GM18868 (cell line): ENCODE measurements around the gene SYT15.
"Not testable (repeated sequence)": the region's sequence is repeated elsewhere in the genome, so short reads cannot be mapped to it uniquely, and the experiment has no call there.

Experiments used
- ATAC-seq: cut with Tn5 transposase; IDR thresholded peaks from one replicate; pipeline ENCODE4 v1.9.1; 2021; ENCODE audit warnings: mild to moderate bottlenecking, moderate library complexity; ENCODE audit not compliant: unreplicated experiment

SYT15 gene

GRCh38 chr10:46556515-46557318 is 22.2 kb upstream of the SYT15 start, which contains the start of gene GPRIN2:
GPRIN2 (minus strand) TSS chr10:46556658; CDS start chr10:46550736, 5,922 bp downstream.
- ATAC-seq, result no peak

- no peak for ATAC-seq
These were observed 21.4 kb upstream of the SYT15 start for GRCh38 chr10:46557319-46558121.

GRCh38 chr10:46558122-46558391 is 20.9 kb upstream of the SYT15 start:
- no peak for ATAC-seq

GRCh38 chr10:46558392-46559185 is 20.3 kb upstream of the SYT15 start:
- ATAC-seq, result no peak

GRCh38 chr10:46559231-46559671 is 19.7 kb upstream of the SYT15 start:
- ATAC-seq, result no peak

GRCh38 chr10:46560381-46560780 is 18.5 kb upstream of the SYT15 start:
- ATAC-seq, result no peak

- ATAC-seq, result no peak
These were observed 18.0 kb upstream of the SYT15 start for GRCh38 chr10:46560952-46561351.

- ATAC-seq, result peak; percentile 92
These were observed 13.2 kb upstream of the SYT15 start for GRCh38 chr10:46565591-46566332.

GRCh38 chr10:46567151-46567550 is 11.8 kb upstream of the SYT15 start:
- not testable (repeated sequence) for ATAC-seq

GRCh38 chr10:46570655-46571054 is 8.3 kb upstream of the SYT15 start:
- not testable (repeated sequence) for ATAC-seq

GRCh38 chr10:46572765-46573164 is 6.2 kb upstream of the SYT15 start:
- not testable (repeated sequence) for ATAC-seq

- ATAC-seq, result not testable (repeated sequence)
These were observed 5.6 kb upstream of the SYT15 start for GRCh38 chr10:46573314-46573713.

GRCh38 chr10:46573884-46574283 is 5.0 kb upstream of the SYT15 start:
- not testable (repeated sequence) for ATAC-seq

GRCh38 chr10:46577624-46578473 is 1.1 kb upstream of the SYT15 start:
- ATAC-seq, result not testable (repeated sequence)

- ATAC-seq, result not testable (repeated sequence)
These were observed 450 bp downstream of the SYT15 start for GRCh38 chr10:46579378-46579777.

GRCh38 chr10:46581997-46582396 is 3.1 kb downstream of the SYT15 start:
- ATAC-seq, result not testable (repeated sequence)

- not testable (repeated sequence) for ATAC-seq
These were observed 3.6 kb downstream of the SYT15 start for GRCh38 chr10:46582568-46582967.

- not testable (repeated sequence) for ATAC-seq
These were observed 5.3 kb downstream of the SYT15 start for GRCh38 chr10:46584196-46584595.

- not testable (repeated sequence) for ATAC-seq
These were observed 6.3 kb downstream of the SYT15 start for GRCh38 chr10:46585246-46585645.
